Mammary epithelial cell (primary cell): Measurements from ENCODE around the gene CCT6A.

Experiments
- CTCF ChIP-seq, 2 donors: IDR thresholded peaks in 1 of 2; conservative IDR thresholded peaks in 1 of 2; 2 replicates each; pipeline ENCODE4 v1.5.1; 2011 to 2012; ENCODE audit warnings: inconsistent platforms in 2 of 2, low read length in 2 of 2, mild to moderate bottlenecking in 2 of 2, control low read depth in 1 of 2, low read depth in 1 of 2; ENCODE audit not compliant: insufficient read depth in 1 of 2; ENCODE audit errors: extremely low read depth in 1 of 2
- EZH2 ChIP-seq: IDR thresholded peaks from 2 replicates; pipeline ENCODE4 v1.6.1; 2012; ENCODE audit warnings: low read length, inconsistent platforms, borderline replicate concordance

- TF ChIP-seq CTCF (conservative IDR thresholded peaks at IDR 0.05 in 1 of 2, IDR thresholded peaks at IDR 0.05 in 1 of 2; ENCODE audit: extremely low read depth in 1 of 2, insufficient read depth in 1 of 2, low read depth in 1 of 2, low read length in 2 of 2) (no peak), EZH2 (no peak)
Observed at GRCh38 chr7:56083150-56083785, 31.7 kb downstream of the CCT6A start.
